NT2/D1 (cell line): ENCODE measurements around the gene PIGU.

Source experiments
- SUZ12 ChIP-seq: IDR thresholded peaks from 2 replicates; pipeline ENCODE4 v1.6.1; 2011; ENCODE audit not compliant: insufficient read length, insufficient read depth; ENCODE audit errors: extremely low read depth
- YY1 ChIP-seq: IDR thresholded peaks from 2 replicates; pipeline ENCODE4 v1.6.1; 2011; ENCODE audit not compliant: insufficient read length, insufficient read depth
- ZNF274 ChIP-seq: IDR thresholded peaks from 2 replicates; pipeline ENCODE4 v1.6.1; 2011; ENCODE audit warnings: mild to moderate bottlenecking, low read depth, low read length

GRCh38 chr20:34676642-34677373, at the start of gene PIGU:
- TF ChIP-seq YY1 (peak; percentile 67), ZNF274 (no peak), SUZ12 (no peak)
